PC-9 (cell line): ENCODE measurements around the gene XAF1.

Experiments used
- CTCF ChIP-seq: fragments of 200-600 bp; sonication (generic); conservative IDR thresholded peaks from 2 replicates; pipeline ENCODE4 v1.6.1; 2017; ENCODE audit warnings: mixed run types, antibody characterized with exemption, mild to moderate bottlenecking, moderate library complexity
- EZH2 ChIP-seq: fragments of 200-600 bp; sonication (generic); IDR thresholded peaks from 2 replicates; pipeline ENCODE4 v1.8.0; 2017; ENCODE audit warnings: antibody characterized with exemption, low read depth

GRCh38 chr17:6775871-6776405, 20.1 kb downstream of the XAF1 start, which contains the start of gene FBXO39:
- TF ChIP-seq CTCF (no peak), EZH2 (no peak)
